Ammon's horn (tissue), 1 donor: ENCODE measurements around the gene H2AZ2.
A peak's percentile ranks its signal among the peaks of the same experiment; 100 is the strongest.
"Not testable (repeated sequence)": the region's sequence is repeated elsewhere in the genome, so short reads cannot be mapped to it uniquely, and the experiment has no call there.

Experiments
- DNase-seq: peaks from one replicate; pipeline ENCODE4 v3.0.0-alpha.2; 2016; ENCODE audit warnings: low spot score

Gene H2AZ2

GRCh38 chr7:44870780-44871179, 22.9 kb upstream of the H2AZ2 start:
- DNase-seq = not testable (repeated sequence)

DNA sequence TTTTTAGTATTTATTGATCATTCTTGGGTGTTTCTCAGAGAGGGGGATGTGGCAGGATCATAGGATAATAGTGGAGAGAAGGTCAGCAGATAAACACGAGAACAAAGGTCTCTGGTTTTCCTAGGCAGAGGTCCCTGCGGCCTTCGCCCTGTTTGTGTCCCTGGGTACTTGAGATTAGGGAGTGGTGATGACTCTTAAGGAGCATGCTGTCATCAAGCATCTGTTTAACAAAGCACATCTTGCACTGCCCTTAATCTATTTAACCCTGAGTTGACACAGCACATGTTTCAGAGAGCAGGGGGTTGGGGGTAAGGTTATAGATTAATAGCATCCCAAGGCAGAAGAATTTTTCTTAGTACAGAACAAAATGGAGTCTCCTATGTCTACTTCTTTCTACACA, 22.4 kb upstream of the H2AZ2 start:
- DNase-seq = not testable (repeated sequence)

- DNase-seq = peak; percentile 53
Measured at GRCh38 chr7:44867073-44867995, 19.4 kb upstream of the H2AZ2 start.

GRCh38 chr7:44861949-44862348, 14.1 kb upstream of the H2AZ2 start:
- DNase-seq = not testable (repeated sequence)

DNA sequence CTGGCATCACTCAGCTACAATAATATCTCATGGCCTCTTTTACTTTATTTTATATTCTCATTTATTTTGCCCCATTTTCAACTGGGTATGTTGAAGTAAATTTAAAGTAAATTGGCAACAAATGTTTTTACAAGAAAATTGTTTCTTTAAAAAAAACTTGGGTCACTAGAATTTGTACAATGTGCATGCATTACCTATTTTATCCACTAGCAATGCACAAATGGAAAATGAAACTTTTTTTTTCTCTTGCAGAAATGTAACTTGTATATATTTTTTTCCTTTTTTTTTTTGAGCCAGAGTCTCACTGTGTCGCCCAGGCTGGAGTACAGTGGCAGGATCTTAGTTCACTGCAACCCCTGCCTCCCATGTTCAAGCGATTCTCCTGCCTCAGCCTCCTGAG, 10.3 kb upstream of the H2AZ2 start:
- no peak for DNase-seq

DNA sequence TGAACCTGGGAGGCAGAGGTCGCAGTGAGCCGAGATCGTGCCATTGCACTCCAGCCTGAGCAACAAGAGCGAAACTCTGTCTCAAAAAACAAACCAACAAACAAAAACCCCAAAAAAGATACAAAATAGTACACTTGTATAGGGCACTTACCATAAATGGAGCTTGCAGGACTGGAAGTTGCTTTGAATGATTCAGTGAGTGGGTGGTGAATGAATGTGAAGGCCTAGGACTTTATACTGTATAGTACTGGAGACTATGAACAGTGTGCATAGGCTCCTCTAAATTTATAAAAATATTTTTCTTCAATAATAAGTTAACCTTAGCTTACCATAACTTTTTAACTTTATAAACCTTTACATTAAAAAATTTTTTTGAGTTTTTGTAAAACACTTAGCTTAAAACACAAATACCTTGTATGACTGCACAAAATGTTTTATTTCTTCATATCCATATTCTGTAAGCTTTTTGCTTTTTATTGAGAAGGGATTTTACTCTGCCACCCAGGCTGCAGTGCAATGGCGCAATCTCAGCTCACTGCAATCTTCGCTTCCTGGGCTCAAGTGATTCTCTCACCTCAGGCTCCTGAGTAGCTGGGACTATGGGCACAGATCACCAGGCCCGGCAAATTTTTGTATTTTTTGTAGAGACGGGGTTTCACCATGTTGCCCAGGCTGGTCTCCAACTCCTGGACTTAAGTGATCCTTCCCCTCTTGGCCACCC, 6.9 kb upstream of the H2AZ2 start:
- no peak for DNase-seq

GRCh38 chr7:44853391-44853790, 5.5 kb upstream of the H2AZ2 start:
- no peak for DNase-seq

- DNase-seq = no peak
Measured at GRCh38 chr7:44852590-44852989, 4.7 kb upstream of the H2AZ2 start.

DNA sequence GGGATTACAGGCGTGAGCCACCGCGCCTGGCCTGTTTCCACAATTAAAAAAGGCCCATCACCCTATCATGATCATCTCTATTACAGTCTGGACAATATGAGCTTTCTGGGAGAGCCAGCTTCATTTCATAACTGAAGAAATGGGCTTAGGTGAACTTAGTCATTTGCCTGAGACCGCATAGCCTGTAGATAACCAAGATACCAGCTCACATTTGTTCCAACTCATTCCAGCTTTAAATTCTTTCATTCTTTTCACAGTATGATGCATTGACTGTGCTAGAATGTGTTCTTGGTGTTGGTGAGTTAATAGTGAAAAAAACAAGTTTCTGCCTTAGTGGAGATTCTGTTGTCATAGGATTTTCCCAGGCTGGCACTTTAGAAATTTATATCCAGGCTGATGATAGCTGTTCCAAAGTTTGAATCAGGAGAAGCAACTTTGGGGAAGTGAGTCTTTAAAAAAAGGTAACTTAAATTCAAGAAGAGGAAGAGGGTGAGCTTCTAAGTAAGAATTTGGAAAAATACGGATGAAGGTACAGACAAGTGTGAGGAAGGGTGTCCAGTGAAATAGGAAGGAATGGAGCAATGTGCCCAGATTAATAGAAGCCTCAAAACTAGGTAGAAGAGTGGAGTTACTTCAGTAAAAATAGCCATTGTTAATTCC, 2.1 kb upstream of the H2AZ2 start:
- DNase-seq = no peak

DNA sequence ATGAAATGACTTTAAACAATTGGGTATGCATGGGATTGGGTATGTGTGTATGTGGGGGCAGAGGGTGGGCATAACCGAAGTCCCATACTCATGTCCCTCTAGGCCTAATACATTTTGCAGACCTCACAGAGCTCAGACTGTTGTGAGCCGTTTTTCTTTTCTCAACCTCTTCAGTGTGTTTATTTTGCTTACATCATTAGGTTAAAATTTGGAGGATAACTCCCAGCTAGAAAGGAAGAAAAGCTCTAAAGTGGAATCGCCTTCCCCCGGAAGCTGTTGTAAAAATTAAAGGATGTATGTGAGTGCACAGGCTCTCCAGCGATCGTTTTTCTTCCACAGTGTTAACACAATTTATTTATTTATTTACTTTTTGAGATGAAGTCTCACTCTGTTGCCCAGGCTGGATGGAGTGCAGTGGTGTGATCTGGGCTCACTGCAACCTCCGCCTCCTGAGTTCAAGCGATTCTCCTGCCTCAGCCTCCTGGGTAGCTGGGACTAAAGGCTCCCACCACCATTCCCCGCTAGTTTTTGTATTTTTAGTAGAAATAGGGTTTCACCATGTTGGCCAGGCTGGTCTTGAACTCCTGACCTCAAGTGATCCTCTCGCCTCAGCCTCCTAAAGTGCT, 1.5 kb upstream of the H2AZ2 start:
- DNase-seq = no peak

- peak; percentile 85 for DNase-seq
Measured at GRCh38 chr7:44847509-44847919, 373 bp downstream of the H2AZ2 start.

- no peak for DNase-seq
Measured at GRCh38 chr7:44846816-44847508, 925 bp downstream of the H2AZ2 start.

DNA sequence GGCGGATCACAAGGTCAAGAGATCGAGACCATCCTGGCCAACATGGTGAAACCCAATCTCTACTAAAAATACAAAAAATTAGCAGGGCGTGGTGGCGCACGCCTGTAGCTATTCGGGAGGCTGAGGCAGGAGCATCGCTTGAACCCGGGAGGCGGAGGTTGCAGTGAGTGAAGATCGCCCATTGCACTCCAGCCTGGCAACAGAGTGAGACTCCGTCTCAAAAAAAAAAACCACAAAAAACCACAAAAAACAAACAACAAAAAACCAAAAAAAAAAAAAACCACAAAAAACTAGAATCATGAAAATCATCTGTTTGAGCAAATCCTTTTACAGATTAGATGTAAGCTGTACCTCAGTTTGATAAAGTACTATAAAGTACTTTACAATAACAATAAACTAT, 1.5 kb downstream of the H2AZ2 start:
- not testable (repeated sequence) for DNase-seq

DNA sequence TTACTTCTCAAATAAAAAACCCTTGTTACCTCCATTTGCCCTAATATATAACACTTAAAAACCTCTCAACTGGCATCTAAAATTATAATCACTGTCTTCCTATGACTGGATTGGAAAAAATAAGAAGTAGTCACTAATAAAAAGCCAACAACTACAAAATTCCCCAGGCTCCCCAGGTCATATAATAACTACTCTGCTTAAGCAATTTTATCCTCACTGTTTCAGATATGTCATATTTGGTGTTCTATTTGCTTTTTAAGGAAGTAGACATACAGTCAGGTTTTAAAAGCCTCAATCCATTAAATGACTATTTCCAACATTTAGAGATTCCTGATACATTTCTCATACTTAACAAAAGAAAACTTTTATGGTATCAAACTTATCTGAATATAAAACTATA, 2.4 kb downstream of the H2AZ2 start:
- DNase-seq = no peak

- DNase-seq = not testable (repeated sequence)
Measured at GRCh38 chr7:44843440-44843839, 4.4 kb downstream of the H2AZ2 start.

GRCh38 chr7:44842675-44843074, 5.2 kb downstream of the H2AZ2 start:
- DNase-seq = not testable (repeated sequence)

GRCh38 chr7:44838751-44839150, 9.1 kb downstream of the H2AZ2 start:
- no peak for DNase-seq

- DNase-seq = no peak
Measured at GRCh38 chr7:44827567-44827966, 20.3 kb downstream of the H2AZ2 start.

- DNase-seq = no peak
Measured at GRCh38 chr7:44824894-44825526, 22.9 kb downstream of the H2AZ2 start.

DNA sequence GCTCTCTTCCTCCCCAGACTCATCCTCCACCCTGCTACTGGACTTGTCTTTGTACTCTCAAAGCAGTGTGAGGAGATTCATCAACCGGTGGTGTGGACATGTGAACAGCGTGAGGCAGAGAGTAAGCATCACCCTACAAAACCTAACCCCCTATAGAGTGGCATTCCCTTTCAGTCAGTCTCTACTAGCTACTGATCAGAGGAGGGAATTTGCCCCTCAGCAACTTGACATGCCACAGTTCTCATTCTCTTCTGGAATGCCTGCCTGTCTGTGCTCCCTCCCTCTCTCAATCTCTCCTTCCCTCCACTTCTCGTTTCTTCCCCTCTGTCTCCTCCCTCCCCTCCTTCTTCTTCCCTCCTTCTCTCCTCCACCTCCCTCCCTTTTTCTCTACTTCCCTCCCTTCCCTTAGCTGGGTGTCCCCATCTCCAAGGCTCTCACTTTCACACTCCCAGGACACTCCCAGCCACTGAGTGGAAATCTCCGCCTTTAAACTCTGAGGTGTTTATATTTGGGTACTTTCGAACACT, 24.6 kb downstream of the H2AZ2 start:
- DNase-seq = no peak

GRCh38 chr7:44819292-44819691, 28.6 kb downstream of the H2AZ2 start:
- DNase-seq = no peak
